ENCODE data around the gene TBC1D21.
A peak's percentile ranks its signal among the peaks of the same experiment; 100 is the strongest.

Gene TBC1D21, protein sequence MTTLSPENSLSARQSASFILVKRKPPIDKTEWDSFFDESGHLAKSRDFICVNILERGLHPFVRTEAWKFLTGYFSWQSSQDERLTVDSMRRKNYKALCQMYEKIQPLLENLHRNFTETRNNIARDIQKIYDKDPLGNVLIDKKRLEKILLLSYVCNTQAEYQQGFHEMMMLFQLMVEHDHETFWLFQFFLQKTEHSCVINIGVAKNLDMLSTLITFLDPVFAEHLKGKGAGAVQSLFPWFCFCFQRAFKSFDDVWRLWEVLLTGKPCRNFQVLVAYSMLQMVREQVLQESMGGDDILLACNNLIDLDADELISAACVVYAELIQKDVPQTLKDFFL

GRCh38 chr15:73873456-73873855 lies at the start of gene TBC1D21:
TBC1D21 (plus strand) TSS chr15:73873564; CDS start chr15:73873710, 146 bp downstream.
- DNase-seq (ENCODE audit: low spot score): no peak

DNA sequence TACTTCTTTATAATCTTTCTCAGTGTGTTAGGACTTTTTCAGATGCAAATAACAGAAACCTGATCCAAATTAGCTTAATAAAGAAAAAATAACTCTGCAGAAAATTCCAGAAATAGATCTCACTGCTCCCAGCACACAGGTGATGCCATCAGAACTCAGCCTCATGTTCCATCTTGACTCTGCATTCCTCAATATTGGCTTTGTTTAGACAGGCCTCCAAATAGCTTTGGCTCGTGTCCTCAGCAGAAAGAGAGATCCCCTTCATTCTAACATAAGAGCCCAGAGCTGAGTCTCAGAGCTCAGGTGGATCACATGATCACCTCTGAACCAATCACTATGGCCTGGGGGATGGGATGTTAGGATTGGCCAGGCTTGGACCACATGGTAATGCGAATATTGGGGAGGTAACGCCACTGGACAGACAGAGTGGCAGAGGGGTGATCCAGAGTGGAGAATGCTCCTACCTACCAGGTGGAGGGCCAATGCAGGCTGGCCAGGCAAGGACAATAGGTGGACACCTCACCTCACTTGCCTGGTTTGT lies 46.6 kb upstream of the TBC1D21 start:
- no peak for DNase-seq (ENCODE audit: low spot score)

GRCh38 chr15:73829523-73829922 lies 43.8 kb upstream of the TBC1D21 start:
- DNase-seq (ENCODE audit: low spot score): no peak

DNA sequence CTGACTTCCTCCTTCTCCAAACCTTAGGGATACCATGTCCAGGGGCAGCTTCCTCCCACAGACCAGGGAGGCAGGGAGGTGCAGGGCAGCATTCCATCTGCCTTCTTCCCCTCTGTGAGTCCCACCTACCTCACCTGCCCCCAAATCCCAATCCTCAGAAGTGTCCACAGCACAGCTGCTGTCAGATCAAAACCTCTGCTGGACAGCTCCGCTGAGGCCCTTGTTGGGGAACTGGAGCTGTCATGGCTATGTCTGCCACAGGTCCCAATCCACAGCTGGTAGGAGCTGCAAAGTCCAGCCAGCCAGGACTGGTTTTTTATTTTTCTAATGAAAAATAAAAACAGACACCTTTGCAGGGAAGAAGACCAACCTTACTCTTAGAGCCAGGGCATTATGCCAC lies 40.7 kb upstream of the TBC1D21 start:
- no peak for DNase-seq (ENCODE audit: low spot score)

GRCh38 chr15:73836845-73837244 lies 36.5 kb upstream of the TBC1D21 start:
- no peak for DNase-seq (ENCODE audit: low spot score)

DNA sequence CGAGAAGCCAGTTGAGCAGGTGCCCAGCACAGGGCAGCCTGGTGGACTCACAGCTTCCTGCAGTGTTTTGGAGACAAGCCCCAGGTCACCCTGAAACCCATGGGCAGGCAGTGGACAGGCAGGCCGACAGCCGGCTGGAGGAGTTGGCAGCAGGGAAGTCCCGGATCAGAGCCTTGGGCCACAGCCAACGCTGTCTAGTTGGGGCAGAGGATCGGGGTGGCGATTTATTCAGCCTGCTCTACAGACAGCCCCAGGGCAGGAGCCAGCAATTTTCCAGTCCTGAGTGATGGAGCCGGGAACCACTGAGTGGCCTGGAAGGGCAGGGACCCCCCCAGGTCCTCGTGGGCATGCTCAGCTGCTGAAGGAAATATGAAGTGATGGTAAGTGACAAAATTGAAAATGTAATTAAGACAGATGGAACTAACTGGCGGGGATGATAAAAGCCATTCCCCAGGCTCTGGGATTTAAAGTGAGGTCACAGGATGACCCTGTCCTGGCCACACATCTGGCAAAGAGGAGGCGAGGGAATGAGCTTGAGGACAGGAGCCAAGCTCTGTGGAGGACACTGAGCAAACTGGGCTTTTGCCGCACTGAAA lies 34.4 kb upstream of the TBC1D21 start:
- DNase-seq (ENCODE audit: low spot score): no peak

GRCh38 chr15:73839699-73840377 lies 33.5 kb upstream of the TBC1D21 start:
- DNase-seq (ENCODE audit: low spot score): no peak

DNA sequence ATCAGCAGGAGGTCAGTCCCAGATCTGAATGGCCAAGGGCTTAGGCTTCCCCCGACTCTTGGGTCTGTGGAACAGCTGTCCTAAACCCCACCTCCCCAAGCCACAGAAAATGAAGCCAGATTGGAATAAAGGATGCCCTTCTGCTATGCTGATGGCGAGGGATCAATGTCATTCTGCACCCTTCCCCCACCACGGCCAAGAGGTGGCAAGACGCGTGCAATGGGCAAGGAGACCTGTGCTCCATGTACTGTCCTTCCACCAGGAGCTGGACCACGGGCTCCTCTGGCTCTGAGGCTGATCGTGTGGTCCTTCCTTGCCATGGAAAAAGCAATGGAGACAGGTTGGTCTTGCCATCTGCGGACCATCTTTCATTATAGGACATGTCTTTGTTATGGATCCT lies 32.6 kb upstream of the TBC1D21 start:
- DNase-seq (ENCODE audit: low spot score): no peak

GRCh38 chr15:73841756-73842725 lies 31.3 kb upstream of the TBC1D21 start:
- DNase-seq (ENCODE audit: low spot score): no peak

GRCh38 chr15:73843787-73844186 lies 29.6 kb upstream of the TBC1D21 start:
- no peak for DNase-seq (ENCODE audit: low spot score)

DNA sequence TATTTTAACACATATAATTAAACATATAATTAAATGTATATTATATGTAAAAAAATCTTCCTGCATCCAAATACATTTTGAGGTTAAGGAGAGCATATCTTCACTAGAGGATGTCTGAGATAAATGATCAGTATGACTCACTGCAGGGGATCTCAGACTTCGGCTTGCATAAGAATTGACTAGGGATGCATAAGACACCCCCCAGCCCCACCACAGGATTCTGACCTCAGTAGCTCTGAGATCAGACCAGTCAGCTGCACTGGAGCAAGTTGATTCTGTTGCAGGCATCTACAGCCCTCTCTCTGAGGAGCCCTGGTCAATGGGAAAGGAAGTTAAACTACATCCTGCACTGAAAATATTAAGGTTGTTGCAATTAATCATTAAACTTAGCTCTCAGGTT lies 29.0 kb upstream of the TBC1D21 start:
- no peak for DNase-seq (ENCODE audit: low spot score)

DNA sequence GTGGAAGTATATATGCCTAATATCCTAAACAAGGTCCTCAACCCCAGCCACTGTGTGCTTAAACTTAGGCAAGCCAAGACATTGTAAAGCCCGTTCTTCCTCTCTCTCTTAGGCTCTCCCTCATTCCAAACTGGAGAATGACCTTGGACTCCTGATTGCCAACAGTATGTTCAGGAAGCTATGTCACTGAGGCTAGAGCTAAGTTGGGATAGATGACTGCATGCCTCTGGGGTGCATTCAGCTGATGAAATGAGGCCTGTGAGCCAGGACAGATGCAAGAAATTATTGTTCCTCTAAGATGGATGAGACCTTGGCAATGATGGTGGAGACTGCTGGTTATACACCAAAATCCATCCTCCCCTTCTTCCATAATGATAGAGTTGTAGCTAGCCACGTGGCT lies 27.9 kb upstream of the TBC1D21 start:
- no peak for DNase-seq (ENCODE audit: low spot score)

- no peak for DNase-seq (ENCODE audit: low spot score)
These were observed 27.5 kb upstream of the TBC1D21 start for GRCh38 chr15:73845907-73846306.

GRCh38 chr15:73849641-73850040 lies 23.7 kb upstream of the TBC1D21 start:
- no peak for DNase-seq (ENCODE audit: low spot score)

GRCh38 chr15:73850228-73850627 lies 23.1 kb upstream of the TBC1D21 start:
- no peak for DNase-seq (ENCODE audit: low spot score)

DNA sequence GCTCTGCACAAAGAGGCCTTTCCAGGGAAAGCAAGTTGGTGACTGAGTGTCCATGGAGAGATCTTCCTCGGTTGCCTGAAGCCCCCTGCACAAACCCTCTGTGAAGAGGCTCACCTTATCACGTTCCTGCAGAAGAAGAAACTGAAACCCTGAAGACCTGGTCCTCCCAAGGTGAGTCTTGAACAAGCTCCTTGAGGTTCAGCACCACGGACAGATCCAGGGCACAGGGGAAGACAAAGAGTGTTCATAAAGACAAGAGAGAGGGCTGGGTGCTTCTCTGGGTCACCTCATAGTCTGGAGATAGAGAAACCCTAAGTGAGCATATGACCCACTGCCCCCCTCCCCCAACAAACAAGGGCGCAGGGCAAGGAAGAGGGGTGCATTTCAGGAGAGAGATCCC lies 21.7 kb upstream of the TBC1D21 start:
- DNase-seq (ENCODE audit: low spot score): peak; percentile 2

DNA sequence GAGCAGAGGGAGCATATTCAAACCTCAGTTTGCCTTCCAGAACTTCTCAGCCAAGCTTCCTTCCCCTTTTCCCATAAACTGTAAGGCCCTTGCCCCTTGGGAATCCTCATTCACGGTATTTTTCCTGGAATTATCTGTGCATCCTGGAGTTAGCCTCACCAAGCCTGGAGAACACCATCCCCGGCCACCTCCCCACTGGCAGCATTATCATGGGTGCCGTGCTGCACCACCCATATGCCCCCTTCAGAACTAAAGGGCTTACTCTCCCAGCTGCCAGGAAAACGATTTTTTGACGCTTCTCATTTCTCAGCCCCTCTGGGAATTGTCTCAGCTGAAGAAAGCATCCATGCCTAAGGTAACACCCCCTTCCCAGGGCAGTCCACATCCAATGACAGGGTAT lies 20.9 kb upstream of the TBC1D21 start:
- no peak for DNase-seq (ENCODE audit: low spot score)

GRCh38 chr15:73854265-73854664 lies 19.1 kb upstream of the TBC1D21 start:
- no peak for DNase-seq (ENCODE audit: low spot score)

DNA sequence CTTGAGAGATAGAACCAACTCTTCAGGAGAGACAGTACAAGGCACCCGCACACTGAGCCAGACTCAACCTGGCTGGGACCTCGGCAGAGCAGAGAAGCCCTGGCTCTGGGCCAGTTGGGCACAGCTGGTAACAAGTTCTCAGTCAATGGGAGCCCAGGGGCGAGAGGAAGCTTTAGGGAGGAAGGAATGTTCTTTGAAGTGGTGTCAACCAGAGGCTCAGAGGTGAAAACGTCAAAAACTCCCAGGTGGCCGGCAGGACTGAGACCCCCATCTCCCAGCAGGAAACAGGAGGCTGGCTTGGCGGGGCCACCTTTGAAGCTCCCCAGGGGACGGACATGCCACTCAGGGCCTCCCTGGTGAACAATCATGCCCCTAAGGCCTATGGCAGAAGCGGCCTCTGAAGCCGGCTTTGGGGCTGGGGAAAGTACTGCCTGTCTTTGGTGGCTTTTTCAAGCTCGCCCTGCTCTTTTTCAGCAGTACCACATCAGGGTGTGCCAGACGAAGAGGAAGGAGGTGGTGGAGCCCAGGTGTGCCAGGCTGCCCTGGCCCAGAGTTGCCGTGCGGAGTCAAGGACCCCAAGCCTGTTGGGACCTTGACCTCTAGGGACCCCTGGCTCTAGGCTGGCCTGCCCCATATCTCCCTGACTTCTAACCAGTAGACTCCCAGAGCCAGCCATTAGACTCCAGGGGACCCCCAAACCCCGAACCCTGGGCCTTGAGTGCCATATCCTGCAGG lies 16.7 kb upstream of the TBC1D21 start:
- DNase-seq (ENCODE audit: low spot score): no peak

DNA sequence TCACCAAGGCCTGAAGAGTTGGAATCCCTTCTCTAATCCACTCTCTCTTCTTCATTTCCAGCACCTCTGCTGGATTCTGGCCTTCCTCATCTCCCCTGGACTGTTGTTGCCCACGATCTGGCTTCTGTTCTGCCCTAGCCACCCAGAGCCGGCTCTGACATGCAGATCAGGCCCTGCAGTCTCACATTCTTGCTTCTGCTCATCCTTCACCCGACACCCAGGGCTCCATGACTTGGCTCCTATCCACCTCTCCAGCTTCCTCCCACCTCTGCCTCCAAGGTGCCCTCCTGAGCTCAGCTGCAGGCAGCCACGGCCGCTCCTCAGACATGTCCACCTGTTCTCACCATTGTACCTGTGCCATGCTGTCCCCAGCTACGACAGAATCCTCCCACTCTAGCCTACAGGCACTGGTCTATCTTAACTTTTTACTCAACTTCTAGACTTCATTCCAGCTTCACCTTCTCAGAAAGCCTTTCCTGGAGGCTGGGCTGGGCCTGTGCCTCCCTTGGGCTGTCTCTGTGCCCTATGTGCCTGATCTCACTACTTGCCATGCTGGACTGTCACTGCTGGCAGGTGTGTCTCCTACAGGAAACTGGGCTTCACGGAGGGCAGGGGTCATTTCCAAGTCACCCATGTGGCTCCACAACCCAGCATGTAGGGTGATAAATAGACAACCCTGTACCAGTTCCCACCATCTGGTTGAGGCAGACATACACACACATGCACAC lies 16.0 kb upstream of the TBC1D21 start:
- no peak for DNase-seq (ENCODE audit: low spot score)
